GM23248 (cell line): ENCODE measurements around the gene UTS2R. TPM values are rescaled to one million over a fixed set of nuclear protein-coding genes. Genes with fewer than 3 reads are reported as not detected.

Experiments
- DNase-seq: peaks from one replicate; pipeline ENCODE4 v3.0.0-alpha.2; 2015
- H2AFZ ChIP-seq: fragments of 200-600 bp; sonication (generic); 2 replicates; pipeline ENCODE4 v1.6.1; 2016; ENCODE audit warnings: antibody characterized with exemption
- H3F3A ChIP-seq: fragments of 200-600 bp; sonication (generic); 2 replicates; pipeline ENCODE4 v1.6.1; 2016; ENCODE audit warnings: mild to moderate bottlenecking, antibody characterized with exemption, mixed run types; ENCODE audit not compliant: insufficient read depth
- H3K27ac ChIP-seq: fragments of 200-600 bp; sonication (generic); 2 replicates; pipeline ENCODE4 v1.5.1; 2016; ENCODE audit warnings: mild to moderate bottlenecking
- H3K27me3 ChIP-seq: fragments of 200-600 bp; sonication (generic); replicated peaks from 2 replicates; pipeline ENCODE4 v1.6.1; 2016; ENCODE audit warnings: mild to moderate bottlenecking; ENCODE audit not compliant: insufficient read depth
- H3K36me3 ChIP-seq: fragments of 200-600 bp; sonication (generic); 2 replicates; pipeline ENCODE4 v1.6.1; 2016; ENCODE audit warnings: low read depth, mild to moderate bottlenecking
- H3K4me1 ChIP-seq: fragments of 200-600 bp; sonication (generic); 2 replicates; pipeline ENCODE4 v1.6.1; 2016; ENCODE audit warnings: mild to moderate bottlenecking; ENCODE audit not compliant: insufficient read depth
- H3K4me2 ChIP-seq: fragments of 200-600 bp; sonication (generic); one replicate; pipeline ENCODE4 v1.6.1; 2016; ENCODE audit warnings: mild to moderate bottlenecking; ENCODE audit not compliant: unreplicated experiment
- H3K4me3 ChIP-seq: fragments of 200-600 bp; sonication (generic); 2 replicates; pipeline ENCODE4 v1.5.1; 2016; ENCODE audit warnings: mild to moderate bottlenecking
- H3K79me2 ChIP-seq: fragments of 200-600 bp; sonication (generic); 2 replicates; pipeline ENCODE4 v1.6.1; 2016; ENCODE audit warnings: mild to moderate bottlenecking; ENCODE audit not compliant: insufficient read depth
- H3K9ac ChIP-seq: fragments of 200-600 bp; sonication (generic); 2 replicates; pipeline ENCODE4 v1.6.1; 2016; ENCODE audit warnings: mild to moderate bottlenecking
- H3K9me2 ChIP-seq: fragments of 200-600 bp; sonication (generic); 2 replicates; pipeline ENCODE4 v1.6.1; 2016; ENCODE audit warnings: mixed run types, mild to moderate bottlenecking, moderate library complexity; ENCODE audit not compliant: insufficient read depth
- H3K9me3 ChIP-seq: fragments of 200-600 bp; sonication (generic); one replicate; pipeline ENCODE4 v1.6.1; 2017; ENCODE audit warnings: low read depth
- H4K20me1 ChIP-seq: fragments of 200-600 bp; sonication (generic); 2 replicates; pipeline ENCODE4 v1.6.0; 2016; ENCODE audit not compliant: insufficient read depth
- EZH2 ChIP-seq: fragments of 200-600 bp; sonication (generic); IDR thresholded peaks from 2 replicates; pipeline ENCODE4 v1.6.1; 2018; ENCODE audit warnings: antibody characterized with exemption, mild to moderate bottlenecking; ENCODE audit not compliant: insufficient read depth, poor library complexity, severe bottlenecking
- EZH2phosphoT487 ChIP-seq: fragments of 200-600 bp; sonication (generic); IDR thresholded peaks from 2 replicates; pipeline ENCODE4 v1.6.1; 2018; ENCODE audit warnings: antibody characterized with exemption, moderate library complexity, mild to moderate bottlenecking, low read depth; ENCODE audit not compliant: insufficient read depth
- WGBS, 2 experiments: methylation state at CpG; one replicate each; pipeline ENCODE4 v1.1.6; 2015 to 2017; ENCODE audit warnings: low lambda C conversion rate in 2 of 2, low coverage in 1 of 2; ENCODE audit errors: missing lambda C conversion rate in 2 of 2; 5-methylcytosine and 5-hydroxymethylcytosine counted together
- in situ Hi-C: fragments of 300-500 bp; cut with MboI; formaldehyde crosslinking; loops from 2 replicates; pipeline ENCODE4 v1.15.0; 2020
- polyA plus RNA-seq: library from polyadenylated mRNA; unstranded; fragments of >200 nt; fragmentation: Nextera tagmentation; extraction: Ambion mirVana; gene quantifications from 2 replicates; pipeline ENCODE4 v1.2.1, GENCODE V29; 2016
- total RNA-seq: library from RNA; depleted of rRNA; stranded (reverse); fragments of >200 nt; shearing (Covaris generic); gene quantifications from 2 replicates; pipeline ENCODE4 v1.2.3, GENCODE V29; 2014

Gene UTS2R
- total and polyA plus RNA-seq, 2 experiments from 2014 or later: not detected

- in situ Hi-C loops: no loop called here
- WGBS, 2 experiments: 37 to 46% methylated on average over 27 to 28 of the region's 28 CpGs
- peak; percentile 45 for DNase-seq
- H3K4me3 ChIP-seq: no peak overlapping the region
- no peak overlapping the region for H3K27ac ChIP-seq
- H3K36me3 ChIP-seq: no peaks in the 10 kb centered on the region
- no peak overlapping the region for H3K4me2 ChIP-seq
- no peak overlapping the region for H2AFZ ChIP-seq
- H4K20me1 ChIP-seq: no peaks in the 10 kb centered on the region
- H3K9me2 ChIP-seq: no peaks in the 10 kb centered on the region
- TF ChIP-seq EZH2phosphoT487 (no peak), EZH2 (no peak)
- H3K79me2 ChIP-seq: no peaks in the 10 kb centered on the region
- no peaks in the 10 kb centered on the region for H3K9me3 ChIP-seq
- H3K9ac ChIP-seq: no peak overlapping the region
- peaks cover 9% of the 10 kb centered on the region for H3K27me3 ChIP-seq
- no peaks in the 10 kb centered on the region for H3F3A ChIP-seq
- no peaks in the 10 kb centered on the region for H3K4me1 ChIP-seq
These were observed 41.0 kb upstream of the UTS2R start for GRCh38 chr17:82330322-82331239.

- Histone ChIP-seq H3K9me2 (no peaks in the 10 kb centered on the region), H3K4me3 (no peak overlapping the region), H3K36me3 (no peaks in the 10 kb centered on the region), H3F3A (no peaks in the 10 kb centered on the region), H3K27ac (no peak overlapping the region), H3K4me2 (no peak overlapping the region), H3K4me1 (no peaks in the 10 kb centered on the region), H3K27me3 (peaks cover 9% of the 10 kb centered on the region), H3K79me2 (no peaks in the 10 kb centered on the region), H4K20me1 (no peaks in the 10 kb centered on the region), H3K9ac (no peak overlapping the region), H2AFZ (no peak overlapping the region), H3K9me3 (no peaks in the 10 kb centered on the region)
- no peak for TF ChIP-seq EZH2
- no peak for TF ChIP-seq EZH2phosphoT487
- in situ Hi-C loops: no loop called here
- 90 to 91% methylated on average over 25 of the region's 25 CpGs for WGBS, 2 experiments
- no peak for DNase-seq
These were observed 40.1 kb upstream of the UTS2R start for GRCh38 chr17:82331345-82331939.

- peak overlapping the region; percentile 73 for H3K9ac ChIP-seq
- in situ Hi-C loops: no loop called here
- H3K36me3 ChIP-seq: no peaks in the 10 kb centered on the region
- TF ChIP-seq EZH2: no peak
- no peak for TF ChIP-seq EZH2phosphoT487
- H4K20me1 ChIP-seq: no peaks in the 10 kb centered on the region
- H3K4me1 ChIP-seq: no peaks in the 10 kb centered on the region
- no peaks in the 10 kb centered on the region for H3K9me3 ChIP-seq
- H3K4me3 ChIP-seq: peak overlapping the region; percentile 78
- peak overlapping the region; percentile 93 for H3K4me2 ChIP-seq
- H3F3A ChIP-seq: no peaks in the 10 kb centered on the region
- no peaks in the 10 kb centered on the region for H3K79me2 ChIP-seq
- WGBS, 2 experiments: 11 to 14% methylated on average over 24 to 30 of the region's 32 CpGs
- DNase-seq: peak; percentile 84
- 0 out of 2 replicates have a peak overlapping the region, but pooled peaks have one; percentile 13 for H2AFZ ChIP-seq
- H3K27me3 ChIP-seq: peaks cover 9% of the 10 kb centered on the region
- H3K9me2 ChIP-seq: no peaks in the 10 kb centered on the region
- no peak overlapping the region for H3K27ac ChIP-seq
These were observed 38.8 kb upstream of the UTS2R start for GRCh38 chr17:82332669-82333278.

GRCh38 chr17:82333279-82334171, 38.0 kb upstream of the UTS2R start, which contains the start of gene SECTM1:
TSS of gene SECTM1 (minus strand) at chr17:82333766. CDS start at chr17:82327240, 6,526 bp downstream.
- Histone ChIP-seq H3K27ac (no peak within 1 kb of the TSS), H4K20me1 (no peaks in the 10 kb centered on the region), H3K4me2 (peak within 1 kb of the TSS; percentile 93), H3K79me2 (no peaks in the 10 kb centered on the region), H3K36me3 (no peaks in the 10 kb centered on the region), H3K27me3 (peaks cover 9% of the 10 kb centered on the region), H3K9ac (peak within 1 kb of the TSS; percentile 73), H3K4me1 (no peaks in the 10 kb centered on the region; the same call in 1 of the 2 replicates), H3F3A (no peaks in the 10 kb centered on the region), H3K9me3 (no peaks in the 10 kb centered on the region), H3K9me2 (no peaks in the 10 kb centered on the region), H3K4me3 (peak within 1 kb of the TSS; percentile 78), H2AFZ (peak within 1 kb of the TSS; percentile 74)
- 1 to 3% methylated on average over 49 to 54 of the region's 90 CpGs for WGBS, 2 experiments
- TF ChIP-seq EZH2: no peak
- in situ Hi-C loops: no loop called here
- peak; percentile 86 for DNase-seq
